Hematopoietic multipotent progenitor cell (in vitro differentiated cells): Measurements from ENCODE around the gene CERK. TPM values are rescaled to one million over a fixed set of nuclear protein-coding genes. Genes with fewer than 3 reads are reported as not detected.

Experiments
- DNase-seq, 3 donors: peaks; one replicate each; pipeline ENCODE4 v3.0.0-alpha.2; 2011 to 2015; ENCODE audit warnings: low read depth in 2 of 3, low spot score in 2 of 3
- total RNA-seq: library from RNA; depleted of rRNA; stranded (reverse); fragments of >200 nt; gene quantifications from one replicate; pipeline ENCODE4 v1.2.3, GENCODE V29; 2012

Gene CERK
- total RNA-seq, 1 donor: 56.0 TPM

- no peak for DNase-seq
These were observed 11.9 kb upstream of the CERK start for GRCh38 chr22:46749682-46750529.

- DNase-seq: peak in 2 of 3 donors; percentile 86 to 94
These were observed 11.0 kb upstream of the CERK start for GRCh38 chr22:46748908-46749675.

GRCh38 chr22:46748206-46748907, 10.3 kb upstream of the CERK start:
- DNase-seq: peak in 1 of 3 donors; percentile 36

- no peak for DNase-seq
These were observed 9.6 kb upstream of the CERK start for GRCh38 chr22:46747646-46748045.

GRCh38 chr22:46746620-46747019, 8.6 kb upstream of the CERK start:
- no peak for DNase-seq

- DNase-seq: no peak
These were observed 8.1 kb upstream of the CERK start for GRCh38 chr22:46746192-46746591.

- no peak for DNase-seq
These were observed 6.5 kb upstream of the CERK start for GRCh38 chr22:46744581-46744980.

GRCh38 chr22:46742576-46743221, 4.6 kb upstream of the CERK start:
- no peak for DNase-seq

GRCh38 chr22:46741974-46742519, 4.0 kb upstream of the CERK start:
- DNase-seq: no peak

- DNase-seq: no peak
These were observed 3.1 kb upstream of the CERK start for GRCh38 chr22:46740910-46741780.

- DNase-seq: peak; percentile 56 to 71 (median 69)
These were observed 1.2 kb upstream of the CERK start for GRCh38 chr22:46739094-46739870.

GRCh38 chr22:46738647-46739093, 618 bp upstream of the CERK start:
- DNase-seq: no peak

GRCh38 chr22:46737105-46737975, 712 bp downstream of the CERK start:
- DNase-seq: peak in 2 of 3 donors; percentile 38 to 52

- DNase-seq: no peak
These were observed 1.3 kb downstream of the CERK start for GRCh38 chr22:46736705-46737104.

- no peak for DNase-seq
These were observed 2.1 kb downstream of the CERK start for GRCh38 chr22:46735747-46736608.

- DNase-seq: peak in 2 of 3 donors; percentile 61 to 63
These were observed 3.1 kb downstream of the CERK start for GRCh38 chr22:46734830-46735453.
